Hepatocyte (in vitro differentiated cells): ENCODE results near the gene BAZ1A.

ENCODE experiments used
- EZH2 ChIP-seq: fragments of 200-600 bp; sonication (generic); IDR thresholded peaks from 2 replicates; pipeline ENCODE4 v1.6.1; 2016; ENCODE audit warnings: antibody characterized with exemption, mild to moderate bottlenecking, borderline replicate concordance
- TF ChIP-seq, protein P1 (sequence below): fragments of 200-600 bp; sonication (generic); IDR thresholded peaks from 2 replicates; pipeline ENCODE4 v1.5.1; 2016; ENCODE audit warnings: antibody characterized with exemption, mild to moderate bottlenecking; ENCODE audit not compliant: poor library complexity

DNA sequence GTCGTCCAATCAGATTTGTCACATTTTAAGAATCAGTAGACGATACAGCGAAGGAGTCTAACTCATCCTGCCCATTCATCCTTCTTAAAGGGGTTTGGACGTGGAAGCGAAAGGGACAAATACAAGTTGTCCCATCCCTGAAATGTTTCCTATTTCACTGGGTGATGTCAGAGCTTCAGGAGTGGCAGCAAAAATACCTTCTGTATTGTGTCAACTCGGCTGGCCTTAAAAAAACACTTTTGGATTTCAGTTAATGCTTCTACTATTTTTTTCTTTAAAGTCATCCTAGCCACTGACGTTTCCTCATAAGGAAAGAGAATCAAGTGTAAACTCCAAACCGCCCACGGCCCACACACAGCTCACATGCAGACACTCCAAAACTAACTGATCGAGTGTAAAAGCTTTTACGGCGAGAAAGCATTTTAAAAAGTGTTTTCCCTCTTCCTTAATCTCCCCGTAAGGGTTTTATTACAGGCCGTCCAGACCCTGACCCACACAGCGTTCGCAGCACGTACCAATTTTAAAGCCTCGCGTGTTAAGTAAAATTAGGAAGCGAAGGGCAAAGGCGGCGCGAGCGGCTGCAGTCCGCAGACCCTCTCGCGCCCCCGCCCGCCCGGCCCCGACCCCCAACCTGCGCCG, 161.4 kb downstream of the BAZ1A start:
- TF ChIP-seq, protein P1, sequence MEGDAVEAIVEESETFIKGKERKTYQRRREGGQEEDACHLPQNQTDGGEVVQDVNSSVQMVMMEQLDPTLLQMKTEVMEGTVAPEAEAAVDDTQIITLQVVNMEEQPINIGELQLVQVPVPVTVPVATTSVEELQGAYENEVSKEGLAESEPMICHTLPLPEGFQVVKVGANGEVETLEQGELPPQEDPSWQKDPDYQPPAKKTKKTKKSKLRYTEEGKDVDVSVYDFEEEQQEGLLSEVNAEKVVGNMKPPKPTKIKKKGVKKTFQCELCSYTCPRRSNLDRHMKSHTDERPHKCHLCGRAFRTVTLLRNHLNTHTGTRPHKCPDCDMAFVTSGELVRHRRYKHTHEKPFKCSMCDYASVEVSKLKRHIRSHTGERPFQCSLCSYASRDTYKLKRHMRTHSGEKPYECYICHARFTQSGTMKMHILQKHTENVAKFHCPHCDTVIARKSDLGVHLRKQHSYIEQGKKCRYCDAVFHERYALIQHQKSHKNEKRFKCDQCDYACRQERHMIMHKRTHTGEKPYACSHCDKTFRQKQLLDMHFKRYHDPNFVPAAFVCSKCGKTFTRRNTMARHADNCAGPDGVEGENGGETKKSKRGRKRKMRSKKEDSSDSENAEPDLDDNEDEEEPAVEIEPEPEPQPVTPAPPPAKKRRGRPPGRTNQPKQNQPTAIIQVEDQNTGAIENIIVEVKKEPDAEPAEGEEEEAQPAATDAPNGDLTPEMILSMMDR: no peak
- TF ChIP-seq EZH2: no peak
